GM12865 (cell line): Measurements from ENCODE around the gene MNAT1.

ENCODE experiments used
- DNase-seq: peaks from one replicate; pipeline ENCODE4 v3.0.0; 2010; ENCODE audit warnings: low read depth
- H3K4me3 ChIP-seq: 2 replicates; pipeline ENCODE4 v1.5.1; 2011; ENCODE audit warnings: mild to moderate bottlenecking, low read depth, low read length, control low read depth
- CTCF ChIP-seq: IDR thresholded peaks from 2 replicates; pipeline ENCODE4 v1.5.1; 2011; ENCODE audit warnings: low read length, control low read depth, low read depth, inconsistent platforms; ENCODE audit not compliant: insufficient read depth; ENCODE audit errors: missing control alignments

Gene MNAT1

DNA sequence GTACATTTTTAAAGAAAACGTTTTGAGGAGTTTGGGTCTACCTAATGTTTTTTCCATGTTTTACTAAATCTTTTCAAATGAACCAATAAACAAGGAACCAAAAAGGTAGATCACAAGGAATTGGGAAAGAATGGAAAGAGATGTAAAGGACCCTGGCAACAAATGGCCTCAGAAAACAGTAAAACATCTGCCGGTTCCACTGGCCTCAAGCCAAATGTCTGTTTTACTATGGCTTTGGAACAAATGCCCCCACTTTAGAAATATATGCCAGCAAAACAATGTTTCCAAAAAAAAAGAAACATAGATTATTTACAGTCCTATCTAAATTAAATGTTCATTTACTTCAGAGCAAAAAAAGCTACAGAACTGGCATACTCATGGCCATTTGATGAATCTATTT is 243.3 kb downstream of the MNAT1 start:
- TF ChIP-seq CTCF: no peak
- no peak for DNase-seq
- H3K4me3 ChIP-seq: no peak overlapping the region

DNA sequence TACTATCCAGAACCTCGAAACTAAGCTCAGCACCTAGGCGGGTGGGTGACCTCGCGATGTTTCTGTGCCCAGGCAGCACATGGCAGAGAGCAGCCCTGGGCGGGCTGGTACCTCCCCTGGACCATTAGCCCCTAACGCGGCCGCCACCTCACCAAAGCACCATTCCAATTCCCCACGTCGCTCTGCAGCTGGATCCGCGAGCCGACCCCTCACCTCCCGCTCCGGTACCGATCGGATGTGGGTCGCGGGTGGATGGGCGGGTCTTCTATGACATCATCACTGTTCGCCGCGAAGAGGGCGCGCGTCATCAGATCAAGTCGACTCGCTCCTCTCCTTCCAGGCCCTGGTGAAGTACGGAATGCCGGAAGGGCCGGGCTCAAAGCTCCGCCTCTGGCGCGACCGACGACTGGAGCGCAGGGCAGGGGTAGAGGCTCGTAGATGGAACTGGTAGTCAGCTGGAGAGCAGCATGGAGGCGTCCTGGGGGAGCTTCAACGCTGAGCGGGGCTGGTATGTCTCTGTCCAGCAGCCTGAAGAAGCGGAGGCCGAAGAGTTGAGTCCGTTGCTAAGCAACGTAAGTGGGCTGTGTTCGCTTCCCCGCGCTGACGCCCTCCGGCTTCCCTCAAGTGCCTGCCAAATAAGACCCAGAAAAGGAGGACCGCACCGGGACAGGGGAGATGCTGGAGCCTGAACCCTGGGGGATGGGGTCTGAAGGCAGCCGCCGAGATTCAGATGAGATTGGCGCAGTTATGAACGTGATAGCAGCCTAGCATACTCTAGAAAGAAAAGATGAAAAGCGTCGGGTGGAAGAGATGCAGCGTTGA is 246.5 kb downstream of the MNAT1 start, which contains the start of the genes SLC38A6 and TRMT5:
TSS of gene SLC38A6 (plus strand) at position 435 of the 822 bp plus-strand sequence. CDS start at position 468, 33 bp downstream.
TSS of gene TRMT5 (minus strand) at position 269 of the 822 bp plus-strand sequence. CDS start at position 163, 106 bp downstream.
- no peak for TF ChIP-seq CTCF
- peak within 1 kb of the TSS; percentile 95 for H3K4me3 ChIP-seq
- peak; percentile 92 for DNase-seq

GRCh38 chr14:60981633-60982455 is 247.3 kb downstream of the MNAT1 start:
- peak; percentile 15 for DNase-seq
- peak overlapping the region; percentile 95 for H3K4me3 ChIP-seq
- no peak for TF ChIP-seq CTCF

GRCh38 chr14:60984196-60984595 is 249.6 kb downstream of the MNAT1 start:
- H3K4me3 ChIP-seq: no peak overlapping the region
- DNase-seq: no peak
- TF ChIP-seq CTCF: no peak

GRCh38 chr14:60986500-60986899 is 251.9 kb downstream of the MNAT1 start:
- DNase-seq: no peak
- TF ChIP-seq CTCF: no peak
- H3K4me3 ChIP-seq: no peak overlapping the region

DNA sequence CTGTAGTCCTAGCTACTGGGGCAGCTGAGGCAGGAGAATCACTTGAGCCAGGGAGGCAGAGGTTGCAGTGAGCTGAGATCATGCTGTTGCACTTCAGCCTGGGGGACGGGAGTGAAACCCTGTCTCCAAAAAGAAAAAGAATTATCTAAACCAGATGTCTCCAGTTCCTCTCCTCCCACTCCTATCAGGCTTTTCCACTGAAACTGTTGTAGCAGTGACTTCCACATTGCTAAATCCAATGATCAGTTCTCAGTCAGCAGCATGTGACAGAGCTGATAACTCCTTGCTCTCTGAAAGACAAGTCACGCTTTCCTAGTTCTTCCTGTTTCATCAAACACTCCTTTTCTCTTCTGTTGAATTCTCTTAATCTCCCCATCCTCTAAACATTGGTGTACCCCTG is 255.0 kb downstream of the MNAT1 start:
- DNase-seq: no peak

More for the DNA sequence above, 255.0 kb downstream of the MNAT1 start:
- H3K4me3 ChIP-seq: no peak overlapping the region
- no peak for TF ChIP-seq CTCF
